Activated T-cell treated with anti-CD3 and anti-CD28 coated beads for 1 hour (primary cell): ENCODE results near the gene MSH4.
A peak's percentile ranks its signal among the peaks of the same experiment; 100 is the strongest.
"Not testable (repeated sequence)": the region's sequence is repeated elsewhere in the genome, so short reads cannot be mapped to it uniquely, and the experiment has no call there.

Source experiments
- DNase-seq: peaks from one replicate; pipeline ENCODE4 v3.0.0-alpha.2; 2020; ENCODE audit warnings: low read depth

Gene MSH4

DNA sequence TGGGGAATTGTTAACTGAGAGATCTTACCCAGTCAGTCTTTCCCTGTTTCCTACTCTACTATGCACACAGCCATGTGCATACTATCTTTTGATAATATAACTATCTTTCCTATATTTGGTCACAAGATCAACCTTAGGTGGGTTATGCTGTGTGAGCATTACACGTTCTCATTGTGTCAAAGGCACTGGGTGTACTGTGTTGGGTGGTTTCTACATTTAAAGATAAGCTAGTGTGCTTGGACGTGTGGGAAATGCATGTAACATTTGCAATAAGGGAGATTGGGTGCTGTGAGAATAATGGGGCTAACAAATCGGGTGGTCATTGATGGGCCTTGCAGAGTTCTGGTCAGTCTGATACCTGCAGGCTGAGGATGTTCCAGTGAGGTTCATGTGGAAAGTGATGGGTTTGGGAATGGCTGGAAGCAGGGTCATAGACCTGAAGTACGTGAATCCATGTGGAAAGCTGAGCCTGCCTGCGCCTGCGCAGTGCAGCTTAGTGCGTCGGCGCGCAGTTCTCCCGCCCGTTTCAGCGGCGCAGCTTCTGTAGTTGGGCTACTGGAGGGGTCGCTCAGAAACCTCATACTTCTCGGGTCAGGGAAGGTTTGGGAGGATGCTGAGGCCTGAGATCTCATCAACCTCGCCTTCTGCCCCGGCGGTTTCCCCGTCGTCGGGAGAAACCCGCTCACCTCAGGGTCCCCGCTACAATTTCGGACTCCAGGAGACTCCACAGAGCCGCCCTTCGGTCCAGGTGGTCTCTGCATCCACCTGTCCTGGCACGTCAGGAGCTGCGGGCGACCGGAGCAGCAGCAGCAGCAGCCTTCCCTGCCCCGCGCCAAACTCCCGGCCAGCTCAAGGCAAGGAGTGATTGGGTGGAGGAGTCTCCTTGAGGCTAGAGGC, at the start of gene MSH4:
TSS of gene MSH4 (plus strand) at position 507 of the 897 bp plus-strand sequence. CDS start at position 611, 104 bp downstream.
- DNase-seq: no peak

DNA sequence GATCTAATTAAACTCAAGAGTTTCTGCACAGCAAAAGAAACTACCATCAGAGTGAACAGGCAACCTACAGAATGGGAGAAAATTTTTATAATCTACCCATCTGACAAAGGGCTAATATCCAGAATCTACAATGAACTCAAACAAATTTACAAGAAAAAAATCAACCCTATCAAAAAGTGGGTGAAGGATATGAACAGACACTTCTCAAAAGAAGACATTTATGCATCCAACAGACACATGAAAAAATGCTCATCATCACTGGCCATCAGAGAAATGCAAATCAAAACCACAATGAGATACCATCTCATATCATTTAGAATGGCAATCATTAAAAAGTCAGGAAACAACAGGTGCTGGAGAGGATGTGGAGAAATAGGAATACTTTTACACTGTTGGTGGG, 39.5 kb upstream of the MSH4 start:
- DNase-seq: not testable (repeated sequence)

DNA sequence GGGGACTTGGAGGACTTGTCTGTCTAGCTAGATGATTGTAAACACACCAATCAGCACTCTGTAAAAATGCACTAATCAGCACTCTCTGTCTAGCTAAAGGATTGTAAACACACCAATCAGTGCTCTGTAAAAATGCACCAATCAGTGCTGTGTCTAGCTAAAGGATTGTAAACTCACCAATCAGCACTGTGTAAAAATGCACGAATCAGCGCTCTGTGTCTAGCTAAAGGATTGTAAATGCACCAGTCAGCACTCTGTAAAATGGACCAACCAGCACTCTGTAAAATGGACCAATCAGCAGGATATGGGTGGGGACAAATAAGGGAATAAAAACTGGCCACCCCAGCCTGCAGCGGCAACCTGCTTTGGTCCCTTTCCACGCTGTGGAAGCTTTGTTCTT, 38.1 kb upstream of the MSH4 start:
- not testable (repeated sequence) for DNase-seq

DNA sequence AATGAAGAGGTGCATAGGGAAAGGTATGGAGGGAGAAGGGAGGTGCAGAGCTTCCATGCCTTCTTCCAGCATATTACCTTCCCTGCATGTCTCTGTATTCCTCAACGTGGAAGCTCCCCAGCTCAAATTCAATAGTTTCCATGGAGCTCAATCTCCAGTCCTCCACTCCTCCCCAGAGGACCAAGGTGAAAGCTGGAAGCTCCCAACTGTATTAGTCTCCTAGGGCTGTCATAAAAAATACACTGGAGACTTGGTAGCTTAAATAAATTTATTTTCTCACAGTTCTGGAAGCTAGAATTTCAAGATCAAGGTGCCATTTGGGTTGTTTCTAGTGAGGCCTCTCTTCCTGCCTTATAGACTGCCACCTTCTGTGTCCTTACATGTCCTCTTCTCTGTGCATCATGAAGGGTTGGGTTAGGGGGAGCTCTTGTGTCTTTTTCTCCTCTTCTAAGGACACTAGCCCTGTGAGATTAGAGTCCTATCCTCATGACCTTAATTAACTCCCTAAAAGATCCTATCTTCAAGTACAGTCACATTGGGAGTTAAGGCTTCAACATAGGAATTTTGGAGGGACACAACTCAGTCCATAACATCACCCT, 32.5 kb upstream of the MSH4 start:
- no peak for DNase-seq

DNA sequence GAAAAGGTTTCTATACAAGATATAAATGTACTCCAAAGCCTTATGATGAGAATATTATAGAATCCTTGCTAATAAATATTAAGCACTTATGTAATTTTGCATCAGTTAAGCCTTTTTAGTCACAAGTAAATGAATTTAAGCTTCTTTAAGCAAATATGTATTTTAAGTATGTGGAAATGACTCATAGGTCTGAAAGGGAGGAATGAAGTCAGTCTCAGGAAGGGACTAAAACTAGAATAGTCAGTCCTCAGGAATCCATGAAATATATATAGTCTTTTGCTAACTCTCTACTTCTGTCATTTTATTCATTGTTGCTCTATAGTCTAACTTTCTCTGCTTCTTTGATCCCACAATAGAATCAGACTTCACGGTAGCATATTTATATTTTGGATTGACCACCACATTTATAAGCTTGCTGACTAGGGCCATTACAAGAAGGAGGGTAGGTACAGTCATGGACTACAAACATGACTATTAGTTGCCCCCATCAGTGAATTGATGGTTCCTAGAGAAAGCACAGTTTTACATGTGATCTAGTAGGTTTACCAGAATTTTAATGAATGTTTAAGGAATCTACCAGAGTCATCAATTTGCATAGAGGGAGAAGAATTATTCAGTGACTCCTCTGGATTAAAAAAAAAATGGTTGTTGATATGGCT, 30.9 kb upstream of the MSH4 start:
- DNase-seq: no peak

DNA sequence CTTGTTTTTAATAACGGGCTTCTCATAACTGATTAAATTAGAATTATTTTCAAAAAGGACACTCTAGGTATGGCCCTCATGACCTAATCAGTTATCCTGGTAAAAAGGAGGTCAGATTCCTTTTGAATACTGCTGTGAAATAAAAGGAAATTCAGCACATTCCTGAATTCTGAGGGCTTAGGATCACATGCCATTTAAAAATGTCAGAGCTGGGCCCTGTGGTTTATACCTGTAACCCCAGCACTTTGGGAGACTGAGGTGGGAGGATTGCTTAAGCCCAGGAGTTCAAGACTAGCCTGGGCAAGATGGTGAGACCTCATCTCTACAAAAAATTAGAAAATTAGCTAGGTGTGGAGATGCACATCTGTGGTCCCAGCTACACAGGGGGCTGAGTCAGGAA, 28.7 kb upstream of the MSH4 start:
- DNase-seq: no peak

DNA sequence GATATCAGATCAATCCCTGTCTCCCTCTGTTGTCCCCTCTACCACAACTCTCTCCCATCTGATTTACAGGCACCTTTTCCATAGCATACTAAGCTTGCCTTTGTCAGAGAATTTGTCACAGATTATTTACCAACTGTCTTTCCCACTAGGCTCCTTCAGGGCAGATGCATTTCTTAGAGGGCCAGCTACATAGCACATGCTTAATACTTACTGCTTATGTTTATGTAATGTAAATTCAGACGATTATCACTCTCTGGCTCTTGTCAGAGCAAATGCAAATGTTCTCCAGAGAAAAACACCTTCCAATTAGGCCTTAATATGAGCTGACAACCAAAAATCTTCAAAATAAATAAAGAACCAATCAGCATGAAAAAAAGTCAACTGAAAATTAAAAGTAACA, 25.9 kb upstream of the MSH4 start:
- no peak for DNase-seq

DNA sequence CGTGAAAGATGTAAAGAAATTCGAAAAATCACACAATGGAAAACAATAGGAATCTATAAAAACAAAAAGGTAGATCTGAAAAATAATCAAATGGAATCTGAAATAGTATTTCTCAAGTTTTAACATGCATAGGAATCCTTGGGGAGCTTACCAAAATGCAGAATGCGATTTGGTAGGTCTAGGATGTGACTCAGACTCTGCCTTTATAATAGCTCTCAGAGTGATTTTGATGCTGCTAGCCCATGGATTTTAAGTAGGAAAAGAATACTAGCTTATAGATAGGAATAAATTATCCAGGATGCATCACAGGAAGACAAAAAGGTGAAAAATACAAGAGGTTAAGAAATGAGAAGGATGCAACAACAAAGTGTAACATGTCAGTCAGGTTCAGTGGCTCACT, 24.7 kb upstream of the MSH4 start:
- no peak for DNase-seq

DNA sequence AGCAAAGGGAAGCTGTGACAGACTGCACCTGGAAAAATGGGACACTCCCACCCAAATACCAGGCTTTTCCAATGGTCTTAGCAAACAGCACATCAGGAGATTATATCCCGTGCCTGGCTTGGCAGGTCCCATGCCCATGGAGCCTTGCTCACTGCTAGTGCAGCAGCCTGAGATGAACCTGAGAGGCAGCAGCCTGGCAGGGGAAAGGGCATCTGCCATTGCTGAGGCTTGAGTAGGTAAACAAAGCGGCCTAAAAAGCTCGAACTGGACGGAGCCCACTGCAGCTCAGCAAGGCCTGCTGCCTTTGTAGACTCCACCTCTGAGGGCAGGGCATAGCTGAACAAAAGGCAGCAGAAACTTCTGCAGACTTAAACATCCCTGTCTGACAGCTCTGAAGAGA, 18.9 kb upstream of the MSH4 start:
- not testable (repeated sequence) for DNase-seq

DNA sequence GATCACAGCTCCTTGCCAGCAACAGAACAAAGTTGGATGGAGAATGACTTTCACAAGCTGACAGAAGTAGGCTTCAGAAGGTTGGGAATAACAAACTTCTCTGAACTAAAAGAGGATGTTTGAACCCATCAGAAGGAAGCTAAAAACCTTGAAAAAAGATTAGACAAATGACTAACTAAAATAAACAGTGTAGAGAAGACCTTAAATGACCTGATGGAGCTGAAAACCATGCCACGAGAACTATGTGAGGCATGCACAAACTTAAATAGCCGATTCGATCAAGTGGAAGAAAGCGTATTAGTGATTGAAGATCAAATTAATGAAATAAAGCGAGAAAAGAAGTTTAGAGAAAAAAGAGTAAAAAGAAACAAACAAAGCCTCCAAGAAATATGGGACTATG, 18.0 kb upstream of the MSH4 start:
- DNase-seq: not testable (repeated sequence)

DNA sequence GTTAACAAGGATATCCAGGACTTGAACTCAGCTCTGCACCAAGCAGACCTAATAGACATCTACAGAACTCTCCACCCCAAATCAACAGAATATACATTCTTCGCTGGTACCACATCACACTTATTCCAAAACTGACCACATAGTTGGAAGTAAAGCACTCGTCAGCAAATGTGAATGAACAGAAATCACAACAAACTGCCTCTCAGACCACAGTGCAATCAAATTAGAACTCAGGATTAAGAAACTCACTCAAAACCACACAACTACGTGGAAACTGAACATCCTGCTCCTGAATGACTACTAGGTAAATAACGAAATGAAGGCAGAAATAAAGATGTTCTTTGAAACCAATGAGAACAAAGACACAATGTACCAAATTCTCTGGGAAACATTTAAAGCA, 16.5 kb upstream of the MSH4 start:
- DNase-seq: not testable (repeated sequence)

DNA sequence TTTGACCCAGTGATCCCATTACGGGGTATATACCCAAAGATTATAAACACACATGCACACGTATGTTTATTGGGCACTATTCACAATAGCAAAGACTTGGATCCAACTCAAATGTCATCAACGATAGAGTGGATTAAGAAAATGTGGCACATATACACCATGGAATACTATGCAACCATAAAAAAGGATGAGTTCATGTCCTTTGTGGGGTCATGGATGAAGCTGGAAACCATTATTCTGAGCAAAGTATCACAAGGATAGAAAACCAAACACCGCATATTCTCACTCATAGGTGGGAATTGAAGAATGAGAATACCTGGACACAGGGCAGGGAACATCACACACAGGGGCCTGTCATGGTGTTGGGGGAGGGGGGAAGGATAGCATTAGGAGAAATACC, 12.8 kb upstream of the MSH4 start:
- not testable (repeated sequence) for DNase-seq

DNA sequence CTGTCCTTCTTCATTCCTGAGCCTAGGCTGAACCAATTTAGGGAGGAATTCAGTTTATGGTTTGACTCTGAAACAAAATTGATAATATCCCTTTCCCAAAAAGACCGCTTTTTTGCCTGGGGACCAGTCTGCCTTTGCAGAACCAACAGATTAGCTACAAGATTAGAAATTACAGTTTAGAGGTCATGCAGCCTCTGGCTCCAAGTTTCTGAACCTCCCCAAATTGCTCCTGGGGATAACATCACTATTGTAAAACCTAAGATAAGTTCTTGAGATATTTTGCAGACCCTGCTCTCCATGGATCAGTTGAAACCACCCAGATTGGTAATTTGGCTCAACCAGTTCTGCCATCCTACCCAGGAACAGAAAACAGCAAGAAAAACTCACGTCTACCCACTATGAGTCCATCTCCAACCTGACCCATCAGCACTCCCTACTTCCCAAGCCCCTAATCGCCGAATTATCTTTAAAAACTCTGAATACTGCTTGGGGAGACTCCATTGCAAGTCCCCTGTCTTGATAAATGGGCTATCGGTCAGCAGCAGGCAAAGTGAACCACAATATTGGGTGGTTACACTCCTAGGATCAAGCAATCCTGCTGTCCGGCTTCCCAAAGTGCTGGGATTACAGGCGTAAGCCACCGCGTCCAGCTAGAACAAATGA, 11.2 kb upstream of the MSH4 start:
- no peak for DNase-seq

DNA sequence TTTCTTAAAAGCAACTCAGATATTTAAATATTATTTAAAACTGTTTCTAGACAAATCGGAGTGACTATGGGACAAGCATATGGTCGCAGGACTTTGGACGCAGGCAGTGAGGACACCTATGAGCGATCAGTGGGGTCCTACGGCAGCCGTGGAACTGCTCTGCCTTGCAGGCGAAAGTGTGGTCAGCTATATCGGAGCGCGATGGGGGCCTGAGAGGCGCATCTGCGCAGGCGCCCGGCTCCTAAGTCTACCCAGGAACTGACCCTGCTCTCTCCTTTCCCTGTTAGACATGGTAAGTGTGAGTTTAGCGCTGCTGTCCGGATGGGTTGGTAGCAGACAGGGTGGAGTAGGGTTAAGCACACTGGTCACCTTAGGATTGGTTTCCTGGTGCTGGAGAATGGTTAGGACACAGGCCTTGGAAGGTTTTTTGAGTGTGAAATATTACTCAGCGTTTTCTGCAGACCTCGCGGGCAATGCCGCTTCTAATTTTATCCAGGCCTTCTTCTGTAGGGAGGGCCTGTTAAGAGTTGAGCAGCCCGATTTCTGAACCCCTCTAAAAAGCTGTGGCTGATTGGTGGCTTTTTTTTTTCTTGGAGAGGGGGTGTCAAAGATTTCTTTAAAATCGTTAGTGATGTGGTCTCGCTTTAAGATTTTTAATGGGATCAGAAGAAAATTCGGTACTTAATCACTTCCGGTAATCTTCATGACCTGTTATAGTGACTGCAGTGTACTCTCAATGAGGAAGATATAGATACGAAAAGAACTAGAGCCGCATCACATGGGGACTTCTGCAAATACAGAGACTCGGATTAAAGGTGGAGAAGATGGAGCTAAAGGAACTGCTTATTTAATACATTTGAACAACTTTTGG, 10.5 kb upstream of the MSH4 start, which contains the start of gene RABGGTB:
TSS of gene RABGGTB (plus strand) at position 274 of the 871 bp plus-strand sequence. CDS start at position 290, 16 bp downstream.
- peak; percentile 90 for DNase-seq

DNA sequence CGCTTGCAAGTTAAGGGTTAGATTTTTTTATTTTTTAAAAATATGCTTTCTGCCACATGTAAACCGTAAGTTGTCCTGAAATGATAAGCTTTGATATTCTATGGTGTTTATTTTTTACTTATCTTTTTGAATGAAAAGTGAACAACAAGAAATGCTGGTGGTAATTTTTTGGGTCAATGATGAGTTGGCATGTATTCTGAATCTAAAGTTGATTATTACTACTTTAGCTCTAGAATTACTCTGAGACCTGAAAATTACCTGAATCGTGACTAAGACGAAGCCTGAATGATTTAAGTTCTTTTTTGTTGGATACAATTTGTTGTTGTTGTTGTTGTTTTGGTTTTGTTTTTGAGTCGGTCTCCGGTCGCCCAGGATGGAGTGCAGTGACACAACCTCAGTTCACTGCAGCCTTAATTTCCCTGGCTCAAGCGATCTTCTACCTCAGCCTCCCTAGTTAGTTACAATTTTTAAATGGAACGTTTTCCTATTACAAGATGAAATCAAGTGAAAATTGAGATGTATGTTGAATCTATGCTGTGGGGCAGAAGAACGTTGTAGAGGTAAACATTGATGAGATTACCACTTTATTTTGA, 9.7 kb upstream of the MSH4 start:
- DNase-seq: no peak

DNA sequence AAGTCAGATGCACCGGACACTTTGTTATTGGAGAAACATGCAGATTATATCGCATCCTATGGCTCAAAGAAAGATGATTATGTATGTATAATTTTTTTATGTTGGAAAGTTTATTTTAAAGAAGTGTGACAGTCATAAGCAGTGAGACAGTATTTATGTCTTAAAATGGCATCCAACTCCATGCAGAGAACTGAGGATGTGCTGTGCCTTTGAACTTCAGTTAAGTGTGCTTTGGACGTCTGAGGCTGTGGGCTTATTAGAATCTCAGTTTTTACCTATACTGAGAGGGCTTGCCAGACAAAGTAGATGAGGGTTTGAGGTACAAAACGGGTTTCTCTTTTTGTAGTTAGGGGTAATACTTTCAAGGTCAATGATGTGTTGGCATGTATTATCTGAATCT, 9.2 kb upstream of the MSH4 start:
- DNase-seq: no peak

DNA sequence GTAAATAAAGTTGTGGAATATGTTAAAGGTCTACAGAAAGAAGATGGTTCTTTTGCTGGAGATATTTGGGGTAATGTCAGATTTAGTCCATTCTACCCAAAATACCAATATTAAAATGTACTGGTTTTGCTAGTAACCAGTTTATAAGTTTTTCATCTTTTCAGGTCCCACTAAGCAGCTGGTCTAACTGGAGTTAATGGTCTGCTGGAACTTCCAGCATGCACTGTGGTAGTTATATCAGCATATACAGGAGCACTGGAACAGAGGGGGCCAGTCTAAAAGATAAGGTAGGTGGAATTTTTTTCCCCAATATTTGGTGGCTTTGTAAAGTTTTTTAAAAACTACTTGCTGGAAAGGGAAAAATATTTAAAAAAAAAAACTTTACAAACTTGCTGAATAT, 6.7 kb upstream of the MSH4 start:
- DNase-seq: no peak

DNA sequence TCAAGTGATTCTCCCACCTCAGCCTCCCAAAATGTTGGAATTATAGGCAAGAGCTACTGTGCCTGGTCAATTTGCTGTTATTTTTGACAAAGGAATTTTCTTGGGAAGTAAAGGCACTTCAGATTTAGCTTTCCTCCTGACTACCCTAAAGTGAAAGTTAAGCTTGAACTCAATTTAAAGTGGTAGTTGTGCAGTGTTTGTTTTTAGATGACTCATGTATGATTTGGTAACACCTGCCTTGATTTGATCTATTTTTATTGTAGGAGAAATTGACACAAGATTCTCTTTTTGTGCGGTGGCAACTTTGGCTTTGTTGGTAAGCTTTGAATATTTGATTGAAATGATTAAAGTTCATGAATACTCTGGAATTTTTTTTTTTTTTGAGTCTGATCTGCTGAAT, 5.7 kb upstream of the MSH4 start:
- DNase-seq: no peak

DNA sequence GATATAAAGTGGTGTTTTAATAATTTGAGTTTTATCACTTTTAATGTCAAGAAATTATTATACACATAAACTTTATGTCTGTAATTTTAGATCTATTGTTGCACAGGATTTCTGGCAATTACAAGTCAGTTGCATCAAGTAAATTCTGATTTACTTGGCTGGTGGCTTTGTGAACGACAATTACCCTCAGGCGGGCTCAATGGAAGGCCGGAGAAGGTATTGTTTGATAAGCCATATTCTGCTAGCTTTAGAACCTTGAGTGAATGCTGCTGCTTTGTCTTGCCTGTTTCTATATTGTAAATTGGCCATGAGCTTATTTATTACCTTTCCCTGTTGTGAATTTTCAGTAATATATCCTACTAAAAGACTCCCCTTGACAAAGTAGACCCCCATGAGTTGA, 4.6 kb upstream of the MSH4 start:
- DNase-seq: no peak

DNA sequence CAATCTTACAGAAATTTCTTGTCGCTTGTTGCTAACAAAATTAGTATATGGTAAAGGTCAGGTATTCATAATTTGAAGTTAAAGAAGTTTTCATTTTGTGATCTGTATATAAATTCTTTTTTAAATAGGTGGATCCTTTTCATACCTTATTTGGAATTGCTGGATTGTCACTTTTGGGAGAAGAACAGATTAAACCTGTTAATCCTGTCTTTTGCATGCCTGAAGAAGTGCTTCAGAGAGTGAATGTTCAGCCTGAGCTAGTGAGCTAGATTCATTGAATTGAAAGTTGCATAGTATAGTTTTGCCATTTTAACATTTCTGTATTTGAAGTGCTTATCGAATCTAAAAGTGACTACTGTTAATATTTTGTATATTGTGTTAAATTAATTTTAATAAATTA, 2.3 kb upstream of the MSH4 start:
- DNase-seq: no peak

DNA sequence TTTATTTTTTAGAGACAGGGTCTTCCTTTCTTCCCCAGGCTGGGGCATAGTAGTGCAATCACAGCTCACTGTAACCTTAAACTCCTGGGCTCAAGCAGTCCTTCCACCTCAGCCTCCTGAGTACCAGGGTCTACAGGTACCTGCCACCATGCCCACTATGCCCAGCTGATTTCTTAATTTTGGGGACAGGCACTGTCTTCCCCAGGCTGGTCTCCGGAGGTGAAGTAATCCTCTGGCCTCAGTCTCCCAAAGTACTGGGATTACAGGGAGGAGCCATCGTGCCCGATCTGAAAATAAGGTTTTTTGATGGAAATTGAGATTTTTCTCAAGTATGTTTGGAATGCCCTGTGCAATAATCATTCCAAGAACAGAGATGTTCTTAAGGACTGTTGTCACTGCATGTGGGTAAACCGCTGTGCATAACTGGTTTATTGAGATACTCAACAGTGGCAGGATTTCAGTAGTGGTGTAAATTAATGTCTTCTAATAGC, 934 bp upstream of the MSH4 start:
- no peak for DNase-seq
